Measurements from ENCODE around the gene MRPS18C.

Gene MRPS18C

GRCh38 chr4:83455281-83456183, at the start of gene MRPS18C, which contains the start of gene HELQ:
MRPS18C (plus strand) TSS chr4:83456058; CDS start chr4:83456078, 20 bp downstream.
HELQ (minus strand) TSS chr4:83455823; CDS start chr4:83455693, 130 bp downstream.
- H3K36me3 ChIP-seq (ENCODE audit: control insufficient read depth, insufficient read depth, low read length) = no peaks in the 10 kb centered on the region
- H3K27me3 ChIP-seq (ENCODE audit: control insufficient read depth, insufficient read depth, low read length) = no peaks in the 10 kb centered on the region
- peak within 1 kb of the TSS; percentile 96 for H3K4me3 ChIP-seq (ENCODE audit: low read length)
- peaks cover 4% of the 10 kb centered on the region for H3K4me1 ChIP-seq (ENCODE audit: control insufficient read depth, insufficient read depth, low read length)
- H3K27ac ChIP-seq (ENCODE audit: low read depth, low read length) = peak within 1 kb of the TSS; percentile 98
- peak within 1 kb of the TSS; percentile 97 for H3K9ac ChIP-seq (ENCODE audit: low read length)

GRCh38 chr4:83408908-83409307, 47.0 kb upstream of the MRPS18C start:
- Histone ChIP-seq H3K4me1 (ENCODE audit: control insufficient read depth, insufficient read depth, low read length) (no peaks in the 10 kb centered on the region), H3K36me3 (ENCODE audit: control insufficient read depth, insufficient read depth, low read length) (peaks cover 7% of the 10 kb centered on the region), H3K9ac (ENCODE audit: low read length) (no peak overlapping the region), H3K27me3 (ENCODE audit: control insufficient read depth, insufficient read depth, low read length) (no peaks in the 10 kb centered on the region), H3K27ac (ENCODE audit: low read depth, low read length) (no peak overlapping the region), H3K4me3 (ENCODE audit: low read length) (no peak overlapping the region)

DNA sequence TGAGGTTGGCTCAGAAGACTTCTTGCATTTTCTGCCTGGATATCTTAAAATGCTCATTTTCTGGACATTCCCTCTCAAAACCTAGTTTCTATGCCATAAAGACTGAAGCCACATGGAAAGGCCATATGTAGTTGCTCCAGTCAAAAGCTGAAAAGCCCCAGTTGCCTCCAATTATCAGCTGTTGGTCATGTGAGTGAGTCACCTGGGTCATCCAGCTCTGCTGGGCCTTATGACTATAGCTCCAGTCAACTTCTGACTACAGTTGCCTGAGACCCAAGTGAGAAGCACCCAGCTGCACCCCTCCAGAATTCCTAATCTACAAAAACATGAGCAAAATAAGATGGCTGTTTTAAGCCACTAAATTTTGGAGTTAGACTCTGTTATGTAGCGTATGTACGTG, 42.2 kb upstream of the MRPS18C start:
- Histone ChIP-seq H3K27me3 (ENCODE audit: control insufficient read depth, insufficient read depth, low read length) (no peaks in the 10 kb centered on the region), H3K4me1 (ENCODE audit: control insufficient read depth, insufficient read depth, low read length) (no peaks in the 10 kb centered on the region), H3K4me3 (ENCODE audit: low read length) (no peak overlapping the region), H3K9ac (ENCODE audit: low read length) (no peak overlapping the region), H3K36me3 (ENCODE audit: control insufficient read depth, insufficient read depth, low read length) (peaks cover 6% of the 10 kb centered on the region), H3K27ac (ENCODE audit: low read depth, low read length) (no peak overlapping the region)

DNA sequence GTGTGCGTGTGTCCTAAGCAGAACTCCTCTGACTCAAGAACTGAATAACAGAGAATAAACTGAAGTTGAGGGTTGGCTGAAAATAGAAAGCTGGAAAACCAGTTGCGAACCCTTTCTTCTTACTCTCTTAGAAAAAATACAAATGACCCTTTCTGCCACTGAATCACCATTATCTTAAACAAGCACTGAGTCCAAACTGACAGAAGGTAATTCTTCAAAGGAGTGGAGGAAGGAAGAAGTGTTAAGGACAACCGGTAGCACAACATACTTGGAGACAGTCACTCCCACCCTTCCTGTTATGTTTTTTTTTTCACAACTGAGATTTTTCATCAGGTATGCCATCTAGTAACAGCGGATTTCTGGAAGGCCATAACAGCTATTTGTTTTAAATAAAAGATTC, 38.3 kb upstream of the MRPS18C start:
- Histone ChIP-seq H3K4me3 (ENCODE audit: low read length) (no peak overlapping the region), H3K4me1 (ENCODE audit: control insufficient read depth, insufficient read depth, low read length) (no peaks in the 10 kb centered on the region), H3K27ac (ENCODE audit: low read depth, low read length) (no peak overlapping the region), H3K36me3 (ENCODE audit: control insufficient read depth, insufficient read depth, low read length) (peaks cover 6% of the 10 kb centered on the region), H3K9ac (ENCODE audit: low read length) (no peak overlapping the region), H3K27me3 (ENCODE audit: control insufficient read depth, insufficient read depth, low read length) (no peaks in the 10 kb centered on the region)

DNA sequence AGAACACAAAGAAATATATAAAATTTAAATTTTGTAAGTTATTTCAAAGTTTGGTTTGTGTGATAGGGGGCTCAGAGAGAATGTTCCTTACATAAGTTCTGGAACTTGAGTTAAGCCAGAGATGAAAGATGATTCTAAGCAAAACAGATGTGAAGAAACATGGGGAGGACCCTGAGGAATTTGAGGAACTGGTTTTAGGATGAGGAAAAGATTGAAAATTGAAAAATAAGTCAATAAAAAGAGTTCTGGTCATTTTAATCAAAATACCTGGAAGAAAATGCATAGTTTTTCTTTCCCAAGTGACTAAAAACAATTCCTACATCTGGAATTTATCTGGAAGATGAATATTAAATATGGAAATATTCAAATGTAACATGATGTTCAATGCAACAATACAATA, 37.6 kb upstream of the MRPS18C start:
- Histone ChIP-seq H3K27me3 (ENCODE audit: control insufficient read depth, insufficient read depth, low read length) (no peaks in the 10 kb centered on the region), H3K36me3 (ENCODE audit: control insufficient read depth, insufficient read depth, low read length) (peaks cover 6% of the 10 kb centered on the region), H3K4me1 (ENCODE audit: control insufficient read depth, insufficient read depth, low read length) (no peaks in the 10 kb centered on the region), H3K27ac (ENCODE audit: low read depth, low read length) (no peak overlapping the region), H3K9ac (ENCODE audit: low read length) (no peak overlapping the region), H3K4me3 (ENCODE audit: low read length) (no peak overlapping the region)

DNA sequence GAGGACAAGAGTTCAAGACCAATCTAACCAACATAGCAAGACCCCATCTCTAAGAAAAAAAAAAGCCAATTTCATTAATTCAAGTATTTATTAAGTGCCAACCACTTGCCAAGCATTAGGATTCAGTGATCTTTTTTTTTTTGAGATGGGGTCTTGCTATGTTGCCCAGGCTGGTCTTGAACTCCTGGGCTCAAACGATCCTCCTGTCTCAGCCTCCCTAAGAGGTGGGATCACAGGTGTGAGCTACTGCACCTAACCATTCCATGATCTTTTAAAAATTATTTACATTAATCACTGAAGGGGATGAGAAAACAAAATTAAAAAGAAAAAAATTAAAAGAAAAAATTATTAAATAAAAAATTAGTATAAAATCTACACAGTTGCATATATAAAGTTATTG, 24.7 kb upstream of the MRPS18C start:
- H3K4me1 ChIP-seq (ENCODE audit: control insufficient read depth, insufficient read depth, low read length) = no peaks in the 10 kb centered on the region
- H3K4me3 ChIP-seq (ENCODE audit: low read length) = no peak overlapping the region
- H3K9ac ChIP-seq (ENCODE audit: low read length) = no peak overlapping the region
- no peaks in the 10 kb centered on the region for H3K27me3 ChIP-seq (ENCODE audit: control insufficient read depth, insufficient read depth, low read length)
- no peak overlapping the region for H3K27ac ChIP-seq (ENCODE audit: low read depth, low read length)
- H3K36me3 ChIP-seq (ENCODE audit: control insufficient read depth, insufficient read depth, low read length) = peaks cover 2% of the 10 kb centered on the region

DNA sequence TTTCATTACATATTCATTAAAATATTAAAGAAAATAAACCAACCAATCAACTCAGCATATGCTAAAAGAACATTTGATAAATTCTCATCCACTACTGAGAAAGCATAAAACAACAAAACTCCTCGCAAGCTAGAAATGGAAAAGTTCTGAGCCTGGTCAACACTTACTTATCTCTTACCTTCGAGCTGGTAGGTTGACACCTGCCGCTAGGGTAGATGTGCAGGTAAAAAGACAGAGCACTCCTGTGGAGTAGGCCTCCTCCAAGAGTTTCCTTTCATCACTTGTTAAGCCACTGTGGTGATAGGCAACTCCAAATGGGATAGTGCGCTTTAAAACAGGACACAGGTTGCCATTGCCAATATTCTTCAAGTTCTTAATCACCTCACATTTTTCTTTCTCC, 19.2 kb upstream of the MRPS18C start:
- Histone ChIP-seq H3K36me3 (ENCODE audit: control insufficient read depth, insufficient read depth, low read length) (peaks cover 2% of the 10 kb centered on the region), H3K9ac (ENCODE audit: low read length) (no peak overlapping the region)

DNA sequence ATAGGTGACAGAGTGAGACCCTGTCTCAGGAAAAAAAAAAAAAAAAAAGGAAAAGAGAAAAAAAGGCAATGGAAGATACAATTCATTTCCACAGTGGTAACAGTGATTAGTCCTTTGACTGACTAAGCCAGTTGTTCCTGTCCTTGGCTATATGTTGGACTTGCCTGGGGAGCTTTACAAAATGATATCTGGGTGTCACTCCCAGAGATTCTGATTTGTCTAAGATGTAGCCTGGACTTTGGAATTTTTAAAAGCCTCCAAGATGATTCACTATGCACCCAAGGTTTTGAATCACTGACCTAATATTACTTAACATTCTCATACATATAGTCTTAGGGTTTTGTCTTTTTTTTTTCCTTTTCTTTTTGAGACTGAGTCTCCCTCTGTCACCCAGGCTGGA, 17.1 kb upstream of the MRPS18C start:
- H3K9ac ChIP-seq (ENCODE audit: low read length) = no peak overlapping the region
- no peaks in the 10 kb centered on the region for H3K27me3 ChIP-seq (ENCODE audit: control insufficient read depth, insufficient read depth, low read length)
- H3K27ac ChIP-seq (ENCODE audit: low read depth, low read length) = no peak overlapping the region
- no peaks in the 10 kb centered on the region for H3K4me1 ChIP-seq (ENCODE audit: control insufficient read depth, insufficient read depth, low read length)
- H3K36me3 ChIP-seq (ENCODE audit: control insufficient read depth, insufficient read depth, low read length) = peaks cover 2% of the 10 kb centered on the region
- H3K4me3 ChIP-seq (ENCODE audit: low read length) = no peak overlapping the region

More for the DNA sequence above, 19.2 kb upstream of the MRPS18C start:
- H3K27ac ChIP-seq (ENCODE audit: low read depth, low read length) = no peak overlapping the region
- H3K4me1 ChIP-seq (ENCODE audit: control insufficient read depth, insufficient read depth, low read length) = no peaks in the 10 kb centered on the region
- H3K27me3 ChIP-seq (ENCODE audit: control insufficient read depth, insufficient read depth, low read length) = no peaks in the 10 kb centered on the region
- H3K4me3 ChIP-seq (ENCODE audit: low read length) = no peak overlapping the region

DNA sequence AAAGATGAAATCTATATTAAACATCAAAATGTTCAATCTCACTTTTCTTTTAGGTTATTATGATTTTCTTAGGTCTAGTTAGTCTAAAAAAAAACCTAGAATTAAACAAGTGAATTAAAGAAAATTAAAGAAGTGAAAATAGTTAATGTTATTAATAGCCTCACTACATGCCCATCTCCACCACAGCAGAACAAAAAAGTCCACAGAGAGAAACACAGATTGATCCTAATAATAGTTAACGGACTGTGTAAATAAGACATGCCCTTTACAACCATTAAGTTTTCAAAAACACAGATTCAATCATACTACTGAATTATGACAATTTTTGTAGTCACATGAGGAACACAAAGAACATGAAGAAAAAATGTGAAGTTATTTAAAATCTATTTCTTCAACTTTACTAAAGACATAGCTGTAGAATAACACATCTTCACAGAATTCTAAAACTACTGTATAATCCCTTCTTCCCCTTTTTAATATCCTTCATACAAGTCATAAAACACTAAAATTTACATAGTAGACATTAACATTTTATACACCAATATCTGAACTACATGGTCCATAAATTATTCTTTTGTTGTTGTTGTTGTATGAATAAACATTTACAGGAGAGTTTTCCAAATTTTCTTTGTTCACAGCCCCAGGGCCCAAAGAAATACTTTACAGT, 15.6 kb upstream of the MRPS18C start:
- Histone ChIP-seq H3K4me3 (ENCODE audit: low read length) (no peak overlapping the region), H3K9ac (ENCODE audit: low read length) (no peak overlapping the region), H3K27me3 (ENCODE audit: control insufficient read depth, insufficient read depth, low read length) (no peaks in the 10 kb centered on the region), H3K27ac (ENCODE audit: low read depth, low read length) (no peak overlapping the region), H3K36me3 (ENCODE audit: control insufficient read depth, insufficient read depth, low read length) (peaks cover 2% of the 10 kb centered on the region), H3K4me1 (ENCODE audit: control insufficient read depth, insufficient read depth, low read length) (no peaks in the 10 kb centered on the region)

DNA sequence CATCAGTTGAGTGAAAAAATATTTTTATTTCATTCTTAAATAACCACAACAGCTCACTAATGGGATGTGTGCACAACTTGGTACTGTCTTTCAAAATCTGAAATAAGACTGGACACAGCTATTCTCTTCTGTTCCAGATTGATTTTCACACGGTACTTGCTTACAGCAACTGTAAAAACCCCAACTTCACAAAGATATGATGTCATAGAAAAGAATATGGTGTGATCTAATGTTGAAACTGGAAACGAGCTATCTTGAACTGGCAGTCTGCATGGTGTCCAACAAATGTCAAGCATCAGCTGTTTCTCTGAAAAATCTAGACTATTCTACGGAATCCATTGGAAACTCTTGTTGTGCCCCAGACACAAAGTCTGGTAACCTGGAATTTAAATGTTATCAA, 15.0 kb upstream of the MRPS18C start:
- no peaks in the 10 kb centered on the region for H3K4me1 ChIP-seq (ENCODE audit: control insufficient read depth, insufficient read depth, low read length)
- no peaks in the 10 kb centered on the region for H3K27me3 ChIP-seq (ENCODE audit: control insufficient read depth, insufficient read depth, low read length)
- no peak overlapping the region for H3K4me3 ChIP-seq (ENCODE audit: low read length)
- peaks cover 2% of the 10 kb centered on the region for H3K36me3 ChIP-seq (ENCODE audit: control insufficient read depth, insufficient read depth, low read length)
- no peak overlapping the region for H3K9ac ChIP-seq (ENCODE audit: low read length)
- H3K27ac ChIP-seq (ENCODE audit: low read depth, low read length) = no peak overlapping the region

GRCh38 chr4:83449009-83449408, 6.8 kb upstream of the MRPS18C start:
- peaks cover 1% of the 10 kb centered on the region for H3K4me1 ChIP-seq (ENCODE audit: control insufficient read depth, insufficient read depth, low read length)
- no peaks in the 10 kb centered on the region for H3K36me3 ChIP-seq (ENCODE audit: control insufficient read depth, insufficient read depth, low read length)
- no peak overlapping the region for H3K4me3 ChIP-seq (ENCODE audit: low read length)
- H3K9ac ChIP-seq (ENCODE audit: low read length) = no peak overlapping the region
- H3K27me3 ChIP-seq (ENCODE audit: control insufficient read depth, insufficient read depth, low read length) = no peaks in the 10 kb centered on the region
- no peak overlapping the region for H3K27ac ChIP-seq (ENCODE audit: low read depth, low read length)

GRCh38 chr4:83454686-83455085, 1.2 kb upstream of the MRPS18C start:
- Histone ChIP-seq H3K4me1 (ENCODE audit: control insufficient read depth, insufficient read depth, low read length) (peaks cover 4% of the 10 kb centered on the region), H3K27ac (ENCODE audit: low read depth, low read length) (peak overlapping the region; percentile 98), H3K9ac (ENCODE audit: low read length) (no peak overlapping the region)

More at GRCh38 chr4:83454686-83455085, 1.2 kb upstream of the MRPS18C start:
- peak overlapping the region; percentile 96 for H3K4me3 ChIP-seq (ENCODE audit: low read length)
- no peaks in the 10 kb centered on the region for H3K27me3 ChIP-seq (ENCODE audit: control insufficient read depth, insufficient read depth, low read length)
- no peaks in the 10 kb centered on the region for H3K36me3 ChIP-seq (ENCODE audit: control insufficient read depth, insufficient read depth, low read length)
